HG03521 (cell line): ENCODE measurements around the gene UGT1A5.

Experiments used
- ATAC-seq: cut with Tn5 transposase; IDR thresholded peaks from one replicate; pipeline ENCODE4 v1.9.1; 2021; ENCODE audit warnings: mild to moderate bottlenecking, moderate library complexity; ENCODE audit not compliant: unreplicated experiment

UGT1A5 gene

GRCh38 chr2:233712611-233713261 lies at the start of gene UGT1A5:
Gene UGT1A5 (plus strand): TSS chr2:233712907. CDS start chr2:233712992, 85 bp downstream.
- no peak for ATAC-seq

GRCh38 chr2:233663911-233664310 lies 48.8 kb upstream of the UGT1A5 start:
- ATAC-seq, result no peak

DNA sequence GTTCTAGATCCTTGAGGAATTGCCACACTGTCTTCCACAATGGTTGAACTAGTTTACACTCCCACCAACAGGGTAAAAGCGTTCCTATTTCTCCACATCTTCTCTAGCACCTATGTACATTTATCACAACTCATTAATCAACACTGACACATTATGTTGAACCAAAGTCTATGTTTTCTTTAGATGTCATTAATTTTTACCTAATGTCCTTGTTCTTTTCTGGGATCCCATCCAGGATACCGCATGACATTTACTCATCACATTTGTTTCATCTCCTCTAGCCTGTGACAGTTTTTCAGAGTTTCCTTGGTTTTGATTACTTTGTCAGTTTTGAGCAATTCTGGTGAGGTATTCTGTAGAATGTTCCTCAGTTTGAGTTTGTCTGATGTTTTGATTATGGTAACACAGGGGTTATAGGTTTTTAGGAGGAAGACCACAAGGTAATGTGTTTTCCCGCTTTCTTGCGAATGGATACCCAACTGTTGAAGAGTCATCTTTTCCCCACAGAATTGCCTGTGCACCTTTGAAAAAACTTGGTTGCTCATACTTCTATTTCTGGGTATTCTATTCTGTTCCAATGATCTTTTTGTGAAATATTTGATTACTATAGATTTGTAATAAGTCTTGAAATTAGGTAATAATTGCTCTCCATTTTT lies 44.0 kb upstream of the UGT1A5 start:
- no peak for ATAC-seq

- no peak for ATAC-seq
These were observed 41.2 kb upstream of the UGT1A5 start, which contains the start of gene UGT1A9 for GRCh38 chr2:233671290-233672161. Gene UGT1A9 (plus strand): TSS chr2:233671898. CDS start chr2:233671935, 37 bp downstream.

GRCh38 chr2:233672886-233673285 lies 39.8 kb upstream of the UGT1A5 start:
- ATAC-seq, result no peak

- ATAC-seq, result no peak
These were observed 38.8 kb upstream of the UGT1A5 start for GRCh38 chr2:233673896-233674295.

DNA sequence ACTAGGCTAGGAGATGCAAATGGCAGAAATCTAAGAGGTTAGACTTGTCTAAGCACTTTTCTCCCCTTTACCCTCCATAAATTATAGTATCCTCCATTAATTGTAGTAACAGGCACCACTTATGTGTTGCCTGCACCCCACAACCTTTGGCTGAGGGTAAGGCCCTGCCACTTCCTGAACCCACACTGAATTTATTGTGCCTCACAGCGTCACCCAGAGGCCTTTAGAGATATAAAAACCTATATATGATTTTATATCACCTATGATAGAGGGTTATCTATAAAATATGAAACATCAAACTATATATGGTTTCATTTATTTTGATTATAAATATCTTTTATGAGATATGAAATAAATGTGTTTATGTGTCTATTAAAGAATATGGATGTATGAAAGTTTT lies 38.4 kb upstream of the UGT1A5 start:
- no peak for ATAC-seq

DNA sequence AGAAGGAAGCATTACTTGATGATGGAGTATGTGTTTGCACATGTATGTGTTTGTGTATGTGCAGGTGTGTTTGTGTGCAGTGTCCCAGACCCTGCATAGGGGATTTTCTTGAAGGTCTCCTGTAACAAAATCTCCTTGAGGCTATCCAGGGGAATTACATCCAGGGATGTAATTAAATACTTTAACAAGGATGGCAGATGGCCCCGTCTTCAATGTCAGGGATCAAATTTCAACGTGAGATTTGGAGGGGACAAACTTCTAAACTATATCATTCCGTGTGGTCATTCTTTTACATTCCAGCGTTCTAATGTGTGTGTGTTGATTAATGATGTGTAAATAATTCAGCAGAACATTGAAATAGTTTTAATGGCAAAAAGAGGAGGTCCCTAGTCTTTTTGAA lies 37.7 kb upstream of the UGT1A5 start:
- no peak for ATAC-seq

- no peak for ATAC-seq
These were observed 36.7 kb upstream of the UGT1A5 start for GRCh38 chr2:233676046-233676445.

- ATAC-seq, result no peak
These were observed 33.5 kb upstream of the UGT1A5 start for GRCh38 chr2:233679196-233679595.

DNA sequence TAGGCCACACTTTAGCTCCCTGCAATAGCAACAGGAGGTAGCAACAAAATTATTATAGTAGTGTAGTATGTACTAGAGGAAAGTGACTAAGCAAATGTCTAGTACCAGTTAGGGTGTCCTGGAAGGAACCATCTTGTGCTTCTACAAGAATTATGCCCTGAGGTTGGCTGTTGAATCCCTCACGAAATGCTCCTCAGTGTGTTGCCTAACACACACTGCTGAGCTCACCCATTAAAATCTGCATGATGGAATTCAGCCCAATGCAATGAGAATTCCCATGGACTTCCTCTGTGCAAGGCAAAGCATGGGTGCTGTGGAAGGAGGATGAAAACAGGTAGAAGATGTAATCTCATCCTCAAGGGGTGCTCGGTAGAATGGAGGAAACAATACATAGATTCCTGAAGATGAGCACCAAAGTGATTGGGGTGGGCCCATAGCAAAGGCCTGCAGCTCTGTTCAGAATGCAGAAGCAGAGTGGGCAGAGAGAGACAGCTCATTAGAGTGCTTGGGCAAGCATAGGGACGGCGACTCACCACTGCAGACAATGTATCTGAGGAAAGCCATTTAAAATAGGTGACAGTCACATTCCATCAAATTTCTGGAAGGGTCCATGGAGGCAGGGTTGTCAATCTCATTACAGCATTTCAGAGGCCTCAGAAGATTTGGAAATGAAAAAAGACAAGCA lies 32.2 kb upstream of the UGT1A5 start:
- no peak for ATAC-seq

DNA sequence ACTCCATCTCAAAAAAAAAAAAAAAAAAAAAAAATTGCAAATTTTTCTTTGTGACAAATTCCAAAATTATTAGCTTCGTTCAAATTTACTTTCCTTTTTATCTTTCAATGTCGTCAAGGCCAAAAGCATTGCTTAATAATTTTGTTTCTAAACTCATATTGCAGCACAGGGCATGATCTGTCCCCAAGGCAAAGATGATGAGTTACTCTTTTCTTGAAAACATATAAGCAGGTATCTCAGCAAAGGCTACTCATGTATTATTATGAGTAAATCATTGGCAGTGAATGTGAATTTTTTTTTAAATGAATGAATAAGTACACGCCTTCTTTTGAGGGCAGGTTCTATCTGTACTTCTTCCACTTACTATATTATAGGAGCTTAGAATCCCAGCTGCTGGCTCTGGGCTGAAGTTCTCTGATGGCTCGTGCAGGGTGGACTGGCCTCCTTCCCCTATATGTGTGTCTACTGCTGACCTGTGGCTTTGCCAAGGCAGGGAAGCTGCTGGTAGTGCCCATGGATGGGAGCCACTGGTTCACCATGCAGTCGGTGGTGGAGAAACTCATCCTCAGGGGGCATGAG lies 31.1 kb upstream of the UGT1A5 start, which contains the start of gene UGT1A7:
UGT1A7 (plus strand) TSS at position 381 of the 579 bp plus-strand sequence; CDS start at position 418, 37 bp downstream.
- ATAC-seq, result no peak

DNA sequence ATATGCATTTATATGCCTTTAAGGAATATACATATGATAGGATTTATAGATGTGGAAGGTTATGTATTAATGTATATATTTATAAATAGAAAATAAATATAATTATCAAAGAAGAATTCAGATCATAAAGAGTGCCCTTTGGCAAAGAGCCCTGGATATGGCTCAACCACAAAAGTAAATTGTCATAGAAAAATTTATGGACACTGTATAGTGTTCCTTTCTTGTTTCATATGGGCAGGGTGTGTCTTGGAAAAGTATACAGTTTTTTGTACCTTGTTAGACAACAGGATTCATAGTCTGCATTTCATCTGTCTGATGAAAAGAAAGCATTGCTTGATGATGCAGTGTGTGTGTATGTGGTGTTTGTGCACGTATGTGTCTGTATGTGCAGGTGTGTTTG lies 28.1 kb upstream of the UGT1A5 start:
- no peak for ATAC-seq

- no peak for ATAC-seq
These were observed 25.8 kb upstream of the UGT1A5 start for GRCh38 chr2:233686928-233687327.

DNA sequence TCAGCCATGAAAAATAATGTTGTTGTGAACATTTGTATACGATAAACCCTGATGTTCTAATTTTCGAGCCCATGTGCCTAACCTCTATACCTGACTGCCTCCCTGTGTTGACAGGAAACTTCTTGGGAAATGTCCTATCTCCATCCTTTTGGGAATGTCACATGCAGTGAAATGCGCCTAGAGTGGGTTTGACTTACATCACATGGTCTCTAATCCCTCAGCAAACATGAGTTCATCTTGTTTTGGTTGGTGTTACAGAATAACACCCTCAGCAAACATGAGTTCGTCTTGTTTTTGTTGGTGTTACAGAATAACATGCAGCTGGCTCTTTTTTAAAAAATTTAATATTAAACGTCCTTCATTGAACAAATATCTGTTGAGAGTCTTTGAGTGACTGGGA lies 24.4 kb upstream of the UGT1A5 start:
- ATAC-seq, result no peak

DNA sequence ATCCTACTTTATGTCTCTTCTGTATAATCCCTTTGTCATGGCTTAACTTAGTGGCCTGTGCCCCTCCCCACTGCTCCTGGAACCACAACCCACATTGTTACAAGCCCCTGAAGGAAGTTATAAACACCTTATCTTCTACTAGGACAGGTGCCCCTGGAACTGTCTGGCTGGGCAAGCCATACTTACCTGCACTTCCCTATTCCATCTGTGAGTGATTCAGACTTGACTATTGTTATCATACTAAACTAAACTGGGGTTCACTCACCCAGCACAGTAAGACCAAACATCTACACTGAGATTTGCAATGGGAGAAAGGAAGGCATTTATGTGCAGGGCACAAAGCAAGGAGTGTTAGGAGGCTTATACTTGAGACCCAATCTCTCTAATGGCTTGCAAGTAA lies 23.7 kb upstream of the UGT1A5 start:
- ATAC-seq, result no peak

- ATAC-seq, result no peak
These were observed 23.2 kb upstream of the UGT1A5 start for GRCh38 chr2:233689501-233689900.

GRCh38 chr2:233690444-233690843 lies 22.3 kb upstream of the UGT1A5 start:
- no peak for ATAC-seq

- ATAC-seq, result no peak
These were observed 21.0 kb upstream of the UGT1A5 start for GRCh38 chr2:233691443-233692433.
